Inferior parietal cortex (tissue), 1 donor: ENCODE data around the gene TMEM266.

Source experiments
- DNase-seq: peaks from one replicate; pipeline ENCODE4 v3.0.0-alpha.2; 2016; ENCODE audit errors: extremely low spot score

TMEM266 gene

DNA sequence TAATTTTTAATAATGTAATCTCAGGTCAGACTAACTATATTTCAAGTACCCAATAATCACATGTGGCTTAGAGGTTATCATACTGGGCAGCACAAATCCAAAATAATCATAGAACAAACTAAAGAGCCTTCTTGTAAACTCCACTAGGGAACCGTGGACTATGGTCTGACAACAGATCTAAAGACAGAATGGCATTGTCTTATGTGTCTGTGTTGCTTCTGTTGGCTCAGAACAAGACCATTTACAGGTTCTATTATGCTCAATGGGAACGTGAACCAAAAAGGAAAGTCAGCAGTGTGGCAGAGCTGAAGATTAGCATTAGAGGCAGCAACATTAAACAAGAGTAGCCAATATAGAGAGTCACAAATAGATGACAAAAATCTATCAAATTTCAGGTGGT lies 176.6 kb downstream of the TMEM266 start:
- no peak for DNase-seq

DNA sequence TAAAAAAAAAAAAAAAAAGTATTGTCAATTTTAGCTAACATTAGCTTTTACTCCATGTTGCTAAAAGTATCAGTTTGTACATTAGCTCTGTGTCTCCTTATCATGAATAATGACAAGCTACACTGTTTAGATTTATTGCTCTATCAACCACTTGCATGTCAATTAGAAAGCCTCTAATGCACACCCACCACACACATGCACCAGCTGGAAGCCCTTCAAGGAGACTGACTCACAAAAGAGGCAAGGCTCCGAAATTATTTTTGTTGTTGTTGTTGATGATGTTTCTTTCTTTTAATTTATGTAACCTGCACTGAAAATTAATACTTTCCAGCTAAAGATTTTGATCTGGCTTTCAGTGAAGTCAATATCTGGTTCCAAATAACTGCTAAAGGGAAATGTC lies 180.0 kb downstream of the TMEM266 start:
- DNase-seq: no peak

DNA sequence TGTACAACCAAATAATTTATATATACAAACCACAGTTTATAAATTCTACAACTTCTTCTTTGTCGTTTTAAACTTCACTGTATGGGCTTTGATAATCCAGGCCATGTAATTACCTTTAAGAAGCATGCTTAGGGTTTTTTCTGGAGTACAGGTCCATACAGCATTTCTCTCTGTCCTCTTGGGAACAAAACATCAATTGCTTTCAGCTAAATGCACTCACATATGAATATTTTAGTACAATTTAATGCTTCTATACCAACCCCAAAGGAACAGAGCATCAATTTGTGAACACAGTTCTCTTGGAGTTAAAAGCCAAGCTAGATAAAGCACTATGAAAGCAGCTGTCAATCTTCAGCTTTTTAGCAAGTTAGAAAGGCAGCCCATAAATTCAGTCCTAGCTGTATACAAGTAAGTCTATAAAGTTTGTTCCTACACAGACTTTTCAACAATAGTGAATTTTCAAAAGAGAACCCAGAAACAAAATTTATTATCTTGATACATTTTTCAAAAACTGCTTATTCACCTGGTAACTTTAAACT lies 185.4 kb downstream of the TMEM266 start:
- no peak for DNase-seq

DNA sequence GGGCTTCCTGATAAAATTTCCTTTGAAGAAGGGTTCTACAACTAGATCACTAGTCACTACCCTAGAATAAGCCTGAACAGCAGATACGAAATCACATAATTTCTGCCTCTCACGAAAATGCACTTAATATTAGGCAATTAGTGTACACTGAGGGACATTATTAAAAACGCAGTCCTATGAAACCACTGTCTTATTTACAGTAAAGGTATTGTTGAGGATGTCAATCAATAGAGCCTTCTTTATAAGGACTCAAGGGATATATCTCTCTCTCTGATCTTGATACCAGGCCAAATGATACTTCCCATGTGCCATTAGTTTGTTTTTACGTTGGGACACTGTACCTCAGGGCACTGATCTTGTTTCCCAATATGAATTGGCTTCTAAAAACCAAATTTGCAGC lies 191.9 kb downstream of the TMEM266 start:
- DNase-seq: no peak

DNA sequence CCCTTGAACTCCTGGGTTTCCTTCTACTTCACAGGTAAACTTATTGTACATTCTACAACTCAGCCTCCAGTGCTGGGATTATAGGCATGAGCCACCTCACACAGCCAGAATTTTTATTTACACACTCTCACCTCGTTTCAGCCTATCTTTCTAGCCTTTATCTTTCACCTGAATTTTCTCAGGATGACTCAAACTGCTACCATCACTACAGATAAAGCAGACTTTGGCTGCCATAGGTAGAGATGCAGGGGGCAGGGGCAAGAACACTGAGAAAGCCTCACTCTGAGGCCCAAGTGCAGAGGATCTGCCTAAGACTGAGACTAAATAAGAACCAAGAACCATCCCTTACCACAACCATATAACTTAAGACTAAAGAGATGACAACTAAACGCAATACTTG lies 192.5 kb downstream of the TMEM266 start:
- DNase-seq: no peak

DNA sequence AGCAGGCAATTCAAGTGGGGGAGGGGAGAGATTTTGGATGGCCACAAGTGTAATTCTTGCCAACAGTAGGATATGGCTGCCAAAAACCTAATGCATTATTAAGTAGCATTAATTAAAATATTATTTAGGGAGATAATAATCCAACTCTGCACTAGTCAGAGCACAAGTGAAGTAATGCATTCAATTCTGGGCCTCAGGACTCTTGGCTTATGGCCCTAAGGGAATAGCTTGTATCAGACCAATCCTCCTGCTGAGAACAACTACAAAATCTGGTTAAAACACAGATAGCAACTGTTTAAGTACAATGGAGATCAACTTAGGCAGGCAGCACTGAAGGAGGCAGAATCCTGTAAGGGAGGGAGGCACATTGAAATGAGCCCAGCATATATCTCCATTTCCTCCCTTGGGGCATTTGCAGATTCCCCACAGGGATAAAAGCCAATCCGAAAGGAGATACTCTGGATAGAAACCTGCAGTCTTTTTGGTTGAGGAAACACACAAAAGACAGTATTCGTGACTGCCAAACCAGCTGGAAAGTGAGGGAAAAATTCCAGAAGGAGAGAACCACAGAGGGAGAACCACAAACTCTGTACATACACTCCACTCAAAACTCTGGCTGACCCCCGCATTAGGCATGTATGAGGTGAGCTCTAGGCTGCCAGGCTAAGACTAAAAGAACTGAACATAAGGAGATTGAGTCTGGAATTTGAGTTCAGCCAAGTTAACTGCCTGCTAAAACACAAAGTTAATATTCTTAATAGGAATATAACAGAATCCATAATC lies 194.1 kb downstream of the TMEM266 start:
- DNase-seq: no peak
